Measurements from ENCODE around the gene CALM3.

The CALM3 gene

GRCh38 chr19:46574533-46574932 lies 26.6 kb upstream of the CALM3 start:
- H3K9me2 ChIP-seq (replicated peaks; ENCODE audit: insufficient read depth, low read length) = no peaks in the 10 kb centered on the region
- H3K9me3 ChIP-seq (replicated peaks; ENCODE audit: insufficient read depth, low read length) = no peaks in the 10 kb centered on the region
- H3F3A ChIP-seq (ENCODE audit: insufficient read depth, low read length) = no peaks in the 10 kb centered on the region
- no peak for DNase-seq
- peaks cover 17% of the 10 kb centered on the region for H3K27me3 ChIP-seq (replicated peaks; ENCODE audit: insufficient read depth, low read length)
- no peaks in the 10 kb centered on the region for H3K79me2 ChIP-seq (ENCODE audit: low read length)
- no peak overlapping the region for H3K4me3 ChIP-seq (ENCODE audit: low read length)
- TF ChIP-seq CTCF (IDR thresholded peaks at IDR 0.05; ENCODE audit: low read length) (no peak), EZH2phosphoT487 (IDR thresholded peaks at IDR 0.05; ENCODE audit: low read length) (no peak)
- H2AFZ ChIP-seq (ENCODE audit: low read length) = no peak overlapping the region
- no peaks in the 10 kb centered on the region for H3K36me3 ChIP-seq (replicated peaks; ENCODE audit: insufficient read depth, low read length)
- no peak overlapping the region for H3K4me2 ChIP-seq (ENCODE audit: low read depth, low read length)
- H3K4me1 ChIP-seq (ENCODE audit: low read length) = no peaks in the 10 kb centered on the region
- H3K9ac ChIP-seq (ENCODE audit: low read length) = no peak overlapping the region
- H4K20me1 ChIP-seq (ENCODE audit: insufficient read depth, low read length) = no peaks in the 10 kb centered on the region
- no peak overlapping the region for H3K27ac ChIP-seq (ENCODE audit: low read length)

DNA sequence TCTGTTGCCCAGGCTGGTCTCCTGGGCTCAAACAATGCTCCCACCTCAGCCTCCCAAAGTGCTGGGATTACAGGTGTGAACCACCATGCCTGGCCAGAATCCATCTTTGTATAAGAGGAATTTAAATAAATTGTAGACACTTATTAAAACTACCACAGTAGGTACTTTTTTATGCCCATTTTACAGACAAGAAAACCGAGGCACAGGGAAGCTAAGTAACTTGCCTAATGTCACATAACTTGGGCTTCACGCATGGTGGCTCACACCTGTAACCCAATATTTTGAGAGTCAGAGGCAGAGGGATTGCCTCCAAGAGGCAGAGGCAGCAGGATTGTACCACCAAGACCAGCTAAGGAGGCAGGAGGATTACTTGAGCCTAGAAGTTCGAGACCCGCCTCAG lies 22.7 kb upstream of the CALM3 start:
- H3K4me2 ChIP-seq (ENCODE audit: low read depth, low read length) = no peak overlapping the region
- no peak overlapping the region for H2AFZ ChIP-seq (ENCODE audit: low read length)
- no peaks in the 10 kb centered on the region for H4K20me1 ChIP-seq (ENCODE audit: insufficient read depth, low read length)
- H3K4me3 ChIP-seq (ENCODE audit: low read length) = no peak overlapping the region
- no peak for DNase-seq
- H3K4me1 ChIP-seq (ENCODE audit: low read length) = no peaks in the 10 kb centered on the region
- H3K9ac ChIP-seq (ENCODE audit: low read length) = no peak overlapping the region
- peaks cover 11% of the 10 kb centered on the region; the same call in 1 of the 2 replicates for H3K27me3 ChIP-seq (replicated peaks; ENCODE audit: insufficient read depth, low read length)
- no peaks in the 10 kb centered on the region for H3F3A ChIP-seq (ENCODE audit: insufficient read depth, low read length)
- TF ChIP-seq CTCF (IDR thresholded peaks at IDR 0.05; ENCODE audit: low read length) = no peak
- TF ChIP-seq EZH2phosphoT487 (IDR thresholded peaks at IDR 0.05; ENCODE audit: low read length) = no peak
- TF ChIP-seq EZH2 (optimal IDR thresholded peaks at IDR 0.05; ENCODE audit: low read depth, low read length) = no peak
- H3K27ac ChIP-seq (ENCODE audit: low read length) = no peak overlapping the region
- no peaks in the 10 kb centered on the region for H3K36me3 ChIP-seq (replicated peaks; ENCODE audit: insufficient read depth, low read length)
- H3K9me3 ChIP-seq (replicated peaks; ENCODE audit: insufficient read depth, low read length) = no peaks in the 10 kb centered on the region
- no peaks in the 10 kb centered on the region for H3K79me2 ChIP-seq (ENCODE audit: low read length)
- H3K9me2 ChIP-seq (replicated peaks; ENCODE audit: insufficient read depth, low read length) = no peaks in the 10 kb centered on the region

DNA sequence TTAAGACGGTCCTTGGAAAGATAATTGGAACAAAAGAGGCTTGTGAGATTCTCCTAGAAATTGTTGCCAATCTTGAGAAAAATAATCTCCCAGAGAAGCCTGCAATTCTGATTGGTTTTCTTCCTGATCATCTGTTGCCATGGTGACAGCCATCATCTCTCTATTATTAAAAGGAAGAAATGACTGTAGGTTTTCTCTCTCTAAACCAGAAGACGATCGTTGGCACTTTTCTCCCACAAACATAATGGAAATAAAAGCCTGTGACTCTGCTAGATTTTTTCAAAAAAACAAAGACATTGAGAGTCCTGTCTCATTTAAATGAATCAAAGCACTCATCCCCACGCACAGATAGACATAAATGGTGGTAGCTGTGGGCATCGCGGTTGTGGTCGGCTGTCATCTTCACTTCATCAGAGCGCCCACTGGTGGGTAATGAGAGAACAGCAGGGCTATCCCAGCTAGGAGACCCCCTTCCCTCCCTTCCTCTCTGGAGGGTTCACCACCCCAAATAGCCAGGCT lies 21.7 kb upstream of the CALM3 start:
- TF ChIP-seq CTCF (IDR thresholded peaks at IDR 0.05; ENCODE audit: low read length) (peak; percentile 47), EZH2phosphoT487 (IDR thresholded peaks at IDR 0.05; ENCODE audit: low read length) (no peak), EZH2 (optimal IDR thresholded peaks at IDR 0.05; ENCODE audit: low read depth, low read length) (no peak)
- Histone ChIP-seq H3K9ac (ENCODE audit: low read length) (no peak overlapping the region), H3K9me3 (replicated peaks; ENCODE audit: insufficient read depth, low read length) (no peaks in the 10 kb centered on the region), H2AFZ (ENCODE audit: low read length) (no peak overlapping the region), H3K4me1 (ENCODE audit: low read length) (no peaks in the 10 kb centered on the region), H3K4me3 (ENCODE audit: low read length) (no peak overlapping the region), H3K27ac (ENCODE audit: low read length) (no peak overlapping the region), H4K20me1 (ENCODE audit: insufficient read depth, low read length) (no peaks in the 10 kb centered on the region), H3K79me2 (ENCODE audit: low read length) (no peaks in the 10 kb centered on the region), H3K36me3 (replicated peaks; ENCODE audit: insufficient read depth, low read length) (no peaks in the 10 kb centered on the region), H3F3A (ENCODE audit: insufficient read depth, low read length) (no peaks in the 10 kb centered on the region), H3K27me3 (replicated peaks; ENCODE audit: insufficient read depth, low read length) (peaks cover 6% of the 10 kb centered on the region; the same call in 1 of the 2 replicates), H3K4me2 (ENCODE audit: low read depth, low read length) (no peak overlapping the region), H3K9me2 (replicated peaks; ENCODE audit: insufficient read depth, low read length) (no peaks in the 10 kb centered on the region)
- DNase-seq = no peak
